Putamen (tissue), 1 donor: ENCODE data around the gene LELP1.
"Not testable (repeated sequence)": the region's sequence is repeated elsewhere in the genome, so short reads cannot be mapped to it uniquely, and the experiment has no call there.

Experiments used
- DNase-seq: peaks from one replicate; pipeline ENCODE4 v3.0.0-alpha.2; 2016; ENCODE audit warnings: low spot score

The LELP1 gene

DNA sequence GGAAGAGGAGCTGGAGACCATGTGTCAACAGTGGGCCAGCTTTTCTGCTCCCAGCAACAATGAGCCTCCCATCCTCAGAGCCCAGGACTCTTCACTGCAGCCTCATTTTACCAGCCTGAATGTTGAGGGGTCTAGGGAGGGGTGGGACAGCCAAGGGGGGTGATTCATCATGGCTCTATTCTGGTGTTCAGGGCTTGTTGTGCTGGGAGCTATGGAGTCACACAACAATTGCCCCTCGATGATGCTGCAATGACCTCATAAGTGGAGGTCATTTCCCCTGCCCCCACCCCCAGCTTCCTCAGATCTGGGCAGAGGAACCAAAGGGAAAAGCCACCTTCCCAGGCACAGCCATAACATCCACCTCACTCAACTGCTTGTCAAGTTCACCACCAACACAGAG is at the start of gene LELP1:
Gene LELP1 (plus strand): TSS at position 301 of the 400 bp plus-strand sequence. CDS start 1,278 bp downstream, outside the sequence.
- DNase-seq, result no peak

DNA sequence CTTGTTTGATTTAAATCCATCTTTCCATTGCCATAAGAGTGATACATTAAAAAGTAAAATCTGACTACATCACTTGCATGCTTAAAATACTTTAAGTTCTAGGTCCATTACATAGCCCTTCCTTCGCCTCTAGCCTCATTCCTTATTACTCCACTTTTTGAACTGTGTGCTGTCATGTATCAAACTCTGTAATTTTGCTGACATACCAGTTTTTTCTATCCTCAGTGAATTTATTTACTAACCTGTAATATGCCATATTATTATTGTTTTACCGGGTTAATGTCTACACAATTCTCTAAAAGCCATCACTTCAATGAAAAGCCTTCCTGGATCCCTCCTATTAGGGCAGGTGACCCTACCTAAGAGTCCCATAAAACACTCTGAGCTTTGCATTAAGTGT is 47.7 kb upstream of the LELP1 start:
- DNase-seq, result no peak

DNA sequence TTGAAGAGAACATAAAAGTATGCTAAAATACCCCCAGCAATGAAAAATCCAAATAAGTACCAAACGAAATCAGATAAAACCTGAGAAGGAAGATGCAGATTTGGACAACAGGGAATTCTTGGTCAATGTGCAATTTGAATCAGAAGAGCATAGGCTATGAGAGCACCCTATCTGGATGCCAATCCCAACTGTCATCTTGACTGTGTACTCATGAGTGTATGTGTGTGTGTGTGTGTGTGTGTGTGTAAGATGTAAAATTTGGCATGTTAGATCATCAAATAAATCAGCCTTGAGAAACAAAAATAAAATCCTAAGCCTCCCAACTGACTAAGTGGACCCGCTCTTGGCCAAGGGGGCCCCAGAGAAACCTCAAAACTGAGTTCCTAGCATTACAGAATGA is 34.5 kb upstream of the LELP1 start:
- DNase-seq, result no peak

DNA sequence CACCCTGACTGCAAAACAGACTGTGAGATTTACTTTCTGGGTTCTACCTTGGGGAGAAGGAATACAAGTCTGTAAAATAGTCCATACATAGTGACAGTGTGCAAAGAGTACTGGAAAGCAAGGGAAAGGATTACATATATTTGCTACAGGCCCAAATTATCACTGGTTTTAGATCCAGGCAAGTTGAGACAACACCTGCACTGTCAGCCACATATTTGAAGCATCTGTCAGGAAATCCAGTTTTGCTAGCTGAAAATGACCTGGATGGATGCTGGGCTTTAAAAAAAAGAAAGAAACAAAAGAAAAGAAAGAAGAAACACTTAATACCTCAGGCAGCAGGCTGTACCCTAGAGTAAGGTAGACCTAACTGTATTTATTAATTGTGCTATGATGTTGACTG is 28.6 kb upstream of the LELP1 start:
- DNase-seq, result no peak

DNA sequence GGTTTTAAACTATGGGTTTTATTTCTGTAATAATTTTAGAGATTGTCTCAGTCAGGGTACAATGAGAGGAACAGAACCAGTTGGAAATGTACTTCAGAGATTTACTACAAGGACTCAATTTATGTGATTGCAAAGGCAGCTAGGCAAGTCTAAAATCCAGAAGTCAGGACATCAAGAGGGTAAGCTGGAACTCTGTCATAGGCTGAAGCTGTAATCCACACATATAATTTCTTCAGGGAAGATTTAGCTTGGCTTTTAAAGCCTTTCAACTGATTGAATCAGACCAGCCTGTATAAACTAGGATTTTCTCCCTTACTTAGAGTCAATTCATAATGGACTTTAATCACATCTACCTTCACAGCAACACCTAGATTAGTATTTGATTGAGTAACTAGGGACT is 24.3 kb upstream of the LELP1 start:
- DNase-seq, result no peak

DNA sequence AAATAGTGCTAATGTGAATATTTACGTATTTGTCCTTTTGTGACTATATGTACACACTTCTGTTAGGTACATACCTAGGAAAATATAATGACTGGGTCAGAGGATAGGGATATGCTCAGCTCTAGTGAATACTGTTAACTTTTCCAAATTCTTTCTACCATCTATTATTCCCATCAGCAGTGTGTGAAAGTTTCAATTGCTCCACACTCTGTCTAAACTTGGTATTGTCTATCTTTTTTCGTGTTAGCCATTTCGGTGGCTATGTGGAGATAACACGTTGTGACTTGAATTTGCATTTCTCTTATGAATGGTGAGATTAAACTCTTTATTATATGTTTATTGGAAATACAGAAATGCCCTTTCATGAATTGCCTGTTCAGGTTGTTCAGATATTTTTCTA is 22.7 kb upstream of the LELP1 start:
- DNase-seq, result no peak

DNA sequence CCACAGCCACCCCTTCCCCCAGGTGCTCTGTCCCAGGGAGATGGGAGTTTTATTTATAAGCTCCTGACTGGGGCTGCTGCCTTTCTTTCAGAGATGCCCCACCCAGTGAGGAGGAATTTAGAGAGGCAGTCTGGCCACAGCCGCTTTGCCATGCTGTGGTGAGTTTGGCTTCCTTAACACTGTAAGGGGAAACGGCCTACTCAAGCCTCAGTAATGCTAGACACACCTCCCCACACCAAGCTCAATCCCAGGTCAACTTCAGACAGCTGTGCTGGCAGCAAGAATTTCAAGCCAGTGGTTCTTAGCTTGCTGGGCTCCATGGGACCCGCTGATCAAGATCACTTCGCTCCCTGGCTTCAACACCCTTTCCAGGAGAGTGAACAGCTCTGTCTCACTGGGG is 14.9 kb upstream of the LELP1 start:
- DNase-seq, result not testable (repeated sequence)

DNA sequence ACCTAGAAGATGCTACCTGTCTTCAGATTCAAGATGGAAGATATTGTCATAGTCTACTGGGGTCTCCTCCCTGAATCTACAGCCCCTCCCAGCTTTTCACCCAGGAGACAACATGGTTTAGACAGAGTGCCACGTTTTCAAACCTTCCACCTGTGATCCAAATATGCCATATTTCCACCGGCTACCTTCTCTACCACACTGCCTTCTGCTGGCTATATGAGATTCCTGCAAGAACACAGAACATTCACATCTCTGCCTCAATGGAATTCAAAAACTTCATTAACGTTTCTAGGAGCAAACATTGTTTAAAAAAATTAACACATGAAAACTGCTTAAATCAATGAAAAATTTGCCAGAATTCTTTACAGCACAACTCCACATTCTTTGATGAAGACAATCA is 12.9 kb upstream of the LELP1 start:
- DNase-seq, result no peak

DNA sequence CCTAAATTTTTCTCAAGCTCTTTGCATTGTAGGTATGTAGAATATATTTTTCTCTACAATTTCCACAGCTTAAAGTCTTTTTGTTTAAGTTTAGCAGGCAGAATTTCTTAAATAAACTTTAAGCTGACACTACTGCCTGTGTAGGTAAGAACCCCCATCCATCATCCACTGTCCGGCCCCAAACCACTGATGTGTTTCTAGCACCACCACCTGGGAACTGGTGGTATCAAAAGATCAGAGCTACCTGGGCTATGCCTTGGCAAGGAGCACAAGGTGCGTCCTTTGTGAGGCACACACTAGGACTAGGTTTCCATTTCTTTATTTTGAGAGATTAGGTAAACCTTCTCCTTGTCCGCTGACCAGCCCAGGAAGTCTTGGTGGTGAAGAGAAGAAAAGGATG is 10.5 kb upstream of the LELP1 start:
- DNase-seq, result no peak

DNA sequence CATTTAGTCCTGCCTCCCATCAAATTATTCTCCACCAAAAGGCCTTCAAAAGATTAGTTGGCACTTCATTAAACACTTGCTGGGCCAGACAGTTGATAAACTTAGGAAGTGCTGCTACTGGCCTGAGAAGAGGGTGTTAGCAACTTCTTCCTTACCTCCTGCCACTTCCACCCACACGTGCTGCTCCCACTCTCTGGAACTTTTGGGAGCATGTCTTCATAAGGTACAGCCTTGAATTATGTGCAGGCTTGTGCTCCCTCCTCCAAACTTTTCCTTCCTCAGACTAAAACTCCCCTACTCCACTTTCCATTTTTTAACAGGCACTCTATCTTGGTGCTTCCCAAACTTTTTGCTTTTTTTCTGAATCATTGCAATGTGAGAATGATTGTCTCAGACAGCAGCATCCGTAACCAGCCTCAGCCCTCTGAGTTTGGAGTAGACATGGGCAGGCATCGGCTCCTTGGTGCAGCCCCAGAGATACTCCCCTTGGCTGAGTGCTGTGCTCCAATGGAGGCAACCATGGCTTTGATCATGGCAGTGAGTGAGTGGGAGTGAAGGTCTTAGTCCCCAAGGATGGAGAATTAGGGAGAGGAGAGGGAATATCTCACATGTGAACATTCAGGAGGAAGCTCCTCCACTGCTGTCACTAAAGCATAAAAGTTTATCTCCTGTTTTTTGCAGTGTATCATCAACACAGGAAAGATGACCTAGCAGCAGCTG is 8.7 kb upstream of the LELP1 start:
- peak; percentile 16 for DNase-seq

DNA sequence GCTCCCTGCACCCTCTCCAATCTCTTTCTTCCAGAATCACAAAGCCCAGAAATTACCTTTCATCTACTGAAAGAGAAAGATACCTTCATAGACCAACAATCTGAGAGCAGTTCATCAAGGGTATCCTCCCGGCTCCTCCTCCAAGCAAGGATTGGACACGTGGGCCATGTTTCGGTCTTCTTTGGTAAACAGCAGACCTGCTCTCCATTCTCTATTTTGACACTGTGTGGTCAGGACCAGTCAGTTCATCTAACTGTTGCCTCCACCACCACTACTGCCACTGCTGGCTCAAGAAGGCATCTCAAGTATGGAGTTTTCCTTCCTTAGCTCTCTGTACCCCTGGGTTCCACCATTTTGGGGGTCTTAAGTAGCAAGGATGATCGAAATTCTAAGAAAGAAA is 8.0 kb upstream of the LELP1 start:
- DNase-seq, result no peak

DNA sequence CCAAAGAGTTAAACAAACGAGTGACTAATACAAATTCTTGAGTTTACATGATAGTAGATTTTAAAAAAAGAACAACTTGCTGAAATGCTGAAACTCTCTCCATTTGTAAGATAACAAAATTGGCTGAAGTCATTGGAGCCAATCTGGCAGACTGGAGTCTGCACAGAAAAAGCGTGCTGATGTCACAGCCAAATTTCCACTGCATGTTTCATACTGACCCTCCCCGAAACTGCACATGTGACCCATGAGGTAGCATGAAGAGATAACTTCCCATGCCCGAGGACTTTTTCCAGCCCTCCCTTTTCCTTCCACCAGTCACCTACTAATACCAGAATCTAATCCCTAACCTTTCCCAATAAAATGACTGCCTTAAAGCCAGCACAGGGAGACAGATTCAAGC is 1.2 kb upstream of the LELP1 start:
- DNase-seq, result no peak

DNA sequence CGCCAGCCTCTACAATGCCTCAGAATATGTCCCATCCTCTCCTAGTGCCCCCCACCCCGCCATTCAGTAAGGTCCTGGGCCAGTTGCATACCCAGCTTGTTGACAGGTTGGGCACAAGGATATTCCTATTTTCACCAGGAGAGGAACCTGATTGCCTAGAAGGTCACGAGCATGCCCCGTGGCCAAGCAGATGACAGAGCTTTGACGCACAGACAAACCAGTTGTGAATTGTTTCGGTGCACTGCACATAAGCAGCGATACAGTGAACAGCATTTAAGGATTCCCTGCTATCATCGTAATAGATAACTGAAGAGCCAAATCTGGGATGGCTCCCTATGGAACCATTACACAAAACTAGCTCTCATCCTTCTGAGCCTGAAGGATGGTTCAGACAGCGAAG is 3.4 kb downstream of the LELP1 start:
- DNase-seq, result no peak

DNA sequence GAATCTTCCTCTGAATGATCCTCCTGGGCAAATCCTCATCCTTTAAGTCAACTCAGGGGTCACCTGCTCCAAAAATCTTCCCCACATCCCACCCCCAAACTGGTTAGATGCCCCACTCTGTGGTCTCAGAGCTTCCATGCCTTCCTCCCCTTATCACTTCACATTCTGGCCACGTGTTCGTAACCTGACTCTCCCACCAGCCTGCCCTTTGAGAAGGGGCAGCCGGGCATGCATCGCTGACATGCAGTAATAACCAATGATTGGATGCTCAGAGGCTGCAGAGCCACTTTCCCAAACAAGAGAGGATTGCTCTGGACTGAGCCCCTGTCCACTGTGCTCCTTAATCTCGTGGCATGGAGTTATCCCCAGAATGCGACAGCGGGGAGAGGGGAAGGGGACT is 7.0 kb downstream of the LELP1 start:
- DNase-seq, result no peak

DNA sequence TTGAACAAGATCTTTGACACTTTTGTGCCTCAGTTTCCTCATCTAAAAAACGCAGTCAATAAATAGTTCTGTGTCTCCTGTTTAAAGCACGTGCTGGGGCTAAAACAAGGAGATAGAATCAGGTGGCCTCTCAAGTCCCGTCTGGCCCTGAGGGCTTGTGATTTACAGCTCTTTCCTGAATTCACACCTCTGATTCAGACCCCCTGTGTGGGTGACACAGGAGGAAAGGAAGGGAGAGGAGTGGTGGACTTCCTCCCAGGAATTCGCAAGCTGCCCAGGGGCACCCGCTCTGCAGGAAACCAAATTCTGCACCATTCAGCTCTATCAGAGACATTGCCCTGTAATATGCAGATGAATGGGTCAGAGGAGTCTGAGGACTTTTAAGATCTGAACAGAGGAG is 9.0 kb downstream of the LELP1 start:
- DNase-seq, result no peak

DNA sequence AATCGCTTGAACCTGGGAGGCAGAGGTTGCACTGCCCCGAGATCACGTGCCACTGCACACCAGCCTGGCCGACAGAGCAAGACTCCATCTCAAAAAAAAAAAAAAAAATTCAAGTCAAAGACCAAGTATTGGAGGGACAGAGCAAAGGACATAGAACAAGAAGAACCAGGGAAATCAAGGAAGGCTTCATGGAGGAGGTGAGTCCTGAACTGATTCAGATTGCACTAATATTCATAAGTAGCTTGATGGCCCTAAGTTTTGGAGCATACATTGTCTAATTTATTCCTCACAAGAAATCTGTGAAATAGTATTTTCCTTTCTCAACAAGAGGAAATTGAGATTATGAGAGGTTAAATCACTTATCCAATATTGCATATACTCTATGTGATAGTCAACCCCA is 10.3 kb downstream of the LELP1 start:
- no peak for DNase-seq

DNA sequence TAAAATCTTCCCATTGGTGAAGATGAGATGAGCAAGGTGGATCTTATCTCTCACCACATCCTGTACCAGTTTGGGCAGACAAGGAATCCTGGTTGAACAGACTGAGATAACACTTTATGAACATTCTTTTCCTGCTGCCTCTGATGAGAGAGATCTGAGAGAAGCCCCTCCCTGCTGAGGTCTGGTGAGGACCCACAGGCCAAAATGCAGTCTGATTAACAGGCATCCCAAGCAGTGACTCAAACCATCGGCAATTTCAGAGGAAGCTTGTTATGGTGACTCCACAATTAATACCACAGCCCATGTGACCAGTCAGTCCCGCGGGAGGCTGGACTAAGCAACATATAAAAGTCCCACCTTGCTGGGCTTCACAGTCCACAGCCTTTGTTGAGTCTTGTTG is 14.0 kb downstream of the LELP1 start, which contains the start of gene PRR9:
Gene PRR9 (plus strand): TSS at position 373 of the 400 bp plus-strand sequence. CDS start 561 bp downstream, outside the sequence.
- no peak for DNase-seq

DNA sequence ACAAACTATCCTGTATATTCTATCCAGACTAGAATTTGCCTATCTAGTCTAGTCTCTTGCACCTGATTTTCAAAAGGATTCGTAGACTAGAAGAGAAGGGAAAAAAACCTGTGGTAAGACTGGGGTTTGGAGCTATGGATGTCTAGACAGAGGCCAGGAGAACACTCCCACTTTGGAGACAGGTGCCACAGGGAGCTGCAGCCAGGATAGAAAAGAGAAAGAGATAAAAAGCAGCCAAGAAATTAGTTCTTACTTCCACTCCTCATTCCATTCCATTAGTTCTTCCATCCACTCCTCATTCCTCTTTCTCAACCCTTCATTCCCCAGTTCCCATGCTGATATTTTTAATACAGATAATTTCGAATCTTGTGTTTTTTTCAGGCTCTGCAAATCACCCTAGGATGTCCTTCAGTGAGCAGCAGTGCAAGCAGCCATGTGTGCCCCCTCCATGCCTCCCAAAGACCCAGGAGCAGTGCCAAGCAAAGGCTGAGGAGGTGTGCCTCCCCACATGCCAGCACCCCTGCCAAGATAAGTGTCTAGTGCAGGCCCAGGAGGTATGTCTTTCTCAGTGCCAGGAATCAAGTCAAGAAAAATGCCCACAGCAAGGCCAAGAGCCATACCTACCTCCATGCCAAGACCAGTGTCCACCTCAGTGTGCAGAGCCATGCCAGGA is 14.7 kb downstream of the LELP1 start:
- no peak for DNase-seq

DNA sequence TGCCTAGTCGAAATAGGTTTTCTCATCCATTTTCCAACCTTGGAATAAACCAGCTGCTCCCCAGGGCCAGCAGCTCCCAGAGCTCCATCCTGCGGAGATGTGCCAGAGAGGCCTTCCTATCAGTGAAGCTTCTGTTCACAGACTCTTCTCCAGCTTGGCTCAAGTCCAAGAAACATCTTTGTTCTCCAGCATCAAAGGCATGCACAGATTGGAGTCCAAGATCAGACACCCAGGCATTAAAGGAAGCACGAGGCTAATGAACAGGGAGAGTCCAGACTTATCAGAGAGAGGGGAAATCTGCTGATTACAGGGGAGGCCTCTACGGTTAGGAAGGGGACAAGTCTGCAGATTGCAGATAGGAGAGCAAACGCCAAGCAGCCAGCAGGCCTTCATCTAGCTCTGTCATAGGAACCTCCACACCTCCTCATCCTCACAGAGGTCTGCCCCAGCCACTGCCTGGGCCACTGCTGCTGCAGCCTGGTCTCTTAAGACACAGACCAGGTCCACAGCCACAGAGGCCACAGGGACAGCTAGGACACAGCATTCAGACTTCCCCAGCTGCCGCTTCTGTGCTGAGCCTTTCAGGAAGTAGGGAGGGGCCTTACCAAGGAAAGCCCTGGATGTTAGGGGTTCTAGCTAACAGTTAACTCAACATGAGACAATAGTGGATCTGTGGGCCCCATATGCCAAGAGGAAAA is 17.5 kb downstream of the LELP1 start:
- peak; percentile 49 for DNase-seq

DNA sequence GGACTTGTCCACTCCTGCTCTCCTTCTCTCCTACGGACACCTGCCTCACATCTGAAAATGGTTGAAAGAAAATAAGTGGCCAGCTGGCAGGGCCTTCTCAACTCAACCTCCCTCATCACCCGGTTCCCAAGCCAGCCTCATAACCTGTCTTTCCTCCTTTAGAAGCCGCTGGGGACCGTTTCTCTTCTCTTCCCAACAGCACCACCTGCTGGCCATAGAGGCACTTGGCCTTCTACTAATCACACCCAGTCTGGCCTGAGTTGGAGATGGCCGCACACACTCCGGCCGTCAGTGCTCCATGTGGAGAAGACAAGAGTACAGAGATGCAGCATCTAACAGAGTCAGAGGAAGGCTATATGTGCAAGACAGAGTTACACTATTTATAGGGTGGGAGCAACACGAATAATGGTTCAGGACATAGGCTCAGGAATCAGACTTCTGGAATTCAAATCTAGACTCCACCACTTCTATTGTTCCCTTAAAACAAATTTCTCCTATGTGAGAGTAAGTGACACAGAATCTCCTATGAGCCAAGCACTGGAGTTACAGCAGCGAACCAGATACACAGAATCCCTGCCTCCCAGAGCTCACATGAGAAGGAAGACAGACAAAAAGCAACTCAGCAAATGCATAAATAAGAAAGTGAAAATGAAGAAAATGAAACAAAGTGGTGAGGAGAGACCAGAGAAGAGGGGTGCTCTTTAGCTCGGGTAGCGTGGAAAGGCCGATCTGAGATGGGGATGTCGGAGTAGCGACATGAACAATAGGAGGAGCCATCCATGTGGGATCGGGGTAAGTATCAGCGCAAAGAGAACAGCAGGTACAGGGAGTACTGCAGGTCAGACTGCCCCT is 20.0 kb downstream of the LELP1 start:
- peak; percentile 48 for DNase-seq

DNA sequence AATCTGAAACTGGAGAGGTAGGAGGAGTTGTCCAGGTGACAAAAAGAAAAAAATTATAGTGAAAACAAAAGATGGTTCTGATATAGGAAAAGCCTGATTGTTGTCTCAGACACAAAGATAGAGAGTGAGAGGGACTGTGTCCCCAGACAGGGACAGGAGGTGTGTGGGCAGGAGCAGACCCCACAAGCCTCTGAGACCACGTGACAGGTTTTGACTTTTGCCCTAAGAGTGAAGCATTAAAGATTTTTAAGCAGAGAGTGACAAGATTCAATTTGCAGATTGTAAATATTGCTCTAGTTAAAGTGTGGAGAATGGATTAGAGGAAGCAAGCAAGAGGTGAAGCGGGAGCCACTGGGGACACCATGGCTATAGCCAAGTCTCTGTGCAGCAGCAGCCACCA is 24.6 kb downstream of the LELP1 start:
- DNase-seq, result no peak

DNA sequence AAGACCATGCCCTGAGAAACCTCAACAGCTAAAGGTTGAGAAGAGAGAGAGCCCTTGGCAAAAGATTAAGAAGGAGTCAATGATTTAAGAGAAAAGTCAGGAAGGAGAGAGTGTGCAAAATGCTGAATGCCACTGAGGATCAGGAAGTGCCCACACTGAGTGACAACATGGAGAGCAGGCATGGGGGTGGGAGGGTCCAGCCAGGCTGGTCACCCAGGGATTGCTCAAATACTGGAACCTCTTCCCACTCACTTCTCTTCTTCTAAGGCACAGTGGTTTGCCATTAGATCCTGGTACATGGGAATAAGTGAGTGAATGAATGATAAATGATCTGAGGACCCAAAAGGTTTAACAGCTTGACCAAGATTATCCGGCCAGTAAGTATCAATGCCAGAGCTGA is 25.3 kb downstream of the LELP1 start:
- no peak for DNase-seq
